Uterus (tissue), 4 donors: ENCODE results near the gene ABCC6. TPM values are rescaled to one million over a fixed set of nuclear protein-coding genes. Genes with fewer than 3 reads are reported as not detected.
"Not testable (repeated sequence)": the region's sequence is repeated elsewhere in the genome, so short reads cannot be mapped to it uniquely, and the experiment has no call there.

Source experiments
- DNase-seq, 2 donors: peaks; one replicate each; pipeline ENCODE4 v3.0.0-alpha.2; 2019 to 2020
- H3K27ac ChIP-seq, 2 donors: fragments of 200-600 bp; sonication (generic); 1 replicate in 1 of 2; 2 replicates in 1 of 2; pipeline ENCODE4 v1.5.1; 2016 to 2018
- H3K27me3 ChIP-seq, 2 donors: fragments of 200-600 bp; sonication (generic); one replicate each; pipeline ENCODE4 v1.5.1; 2018 to 2019; ENCODE audit warnings: control low read depth in 1 of 2
- H3K36me3 ChIP-seq, 2 donors: fragments of 200-600 bp; sonication (generic); one replicate each; pipeline ENCODE4 v1.5.1; 2019; ENCODE audit warnings: control low read depth in 1 of 2
- H3K4me1 ChIP-seq, 2 donors: fragments of 200-600 bp; sonication (generic); one replicate each; pipeline ENCODE4 v1.5.1; 2018 to 2019; ENCODE audit warnings: control low read depth in 1 of 2
- H3K4me3 ChIP-seq, 2 donors: fragments of 200-600 bp; sonication (generic); 1 replicate in 1 of 2; 2 replicates in 1 of 2; pipeline ENCODE4 v1.5.1; 2018 to 2019; ENCODE audit warnings: mild to moderate bottlenecking in 1 of 2
- H3K9me3 ChIP-seq, 2 donors: fragments of 200-600 bp; sonication (generic); one replicate each; pipeline ENCODE4 v1.5.1; 2019; ENCODE audit warnings: control low read depth in 1 of 2
- POLR2A ChIP-seq, 2 donors: fragments of 450-650 bp; IDR thresholded peaks; one replicate each; pipeline ENCODE4 v1.6.1; 2016; ENCODE audit warnings: antibody characterized with exemption in 2 of 2, mild to moderate bottlenecking in 1 of 2, moderate library complexity in 1 of 2
- intact Hi-C: fragments of 100-400 bp; cut with DNase I; formaldehyde crosslinking; loops from one replicate; pipeline ENCODE4 v1.15.1; 2023; ENCODE audit warnings: low total_unique reads
- total RNA-seq, 4 donors: library from RNA; depleted of rRNA in 3 of 4; stranded (reverse); fragments of >200 nt in 3 of 4; gene quantifications; one replicate each; pipeline versions ENCODE4 v1.1.0 to v1.2.4, GENCODE V29; 2014 to 2023
- TF ChIP-seq, protein P1 (sequence below), 4 experiments: fragments of 200-600 bp in 2 of 4; fragments of 450-650 bp in 2 of 4; sonication (generic) in 2 of 4; IDR thresholded peaks; one replicate each; pipeline ENCODE4 v1.5.1; 2016 to 2019; ENCODE audit warnings: antibody characterized with exemption in 4 of 4, mild to moderate bottlenecking in 2 of 4, moderate library complexity in 1 of 4
- donor health status: DM: yes; HTN: yes; CAD: no.

ABCC6 gene
- total RNA-seq, 4 donors from 2014 or later, result 0.29 to 7.6 (median 1.3) TPM; not detected in 1

DNA sequence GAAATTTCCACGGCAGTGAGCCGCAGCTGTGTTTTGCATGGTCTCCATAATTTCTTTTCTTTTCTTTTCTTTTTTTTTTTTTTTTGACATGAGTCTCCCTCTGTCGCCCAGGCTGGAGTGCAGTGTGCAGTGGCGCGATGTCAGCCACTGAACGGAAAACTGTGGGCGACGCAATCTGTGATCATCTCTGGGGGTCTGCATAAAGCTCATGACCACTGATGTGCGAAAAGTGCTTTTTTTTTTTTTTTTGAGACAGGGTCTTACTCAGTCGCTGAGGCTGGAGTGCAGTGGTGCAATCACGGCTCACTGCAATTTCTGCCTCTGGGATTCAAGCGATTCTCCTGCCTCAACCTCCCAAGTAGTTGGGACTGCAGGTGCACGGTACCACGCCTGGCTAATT is 117.6 kb downstream of the ABCC6 start:
- Histone ChIP-seq H3K27ac (no peak overlapping the region), H3K36me3 (no peaks in the 10 kb centered on the region), H3K9me3 (no peaks in the 10 kb centered on the region), H3K27me3 (no peaks in the 10 kb centered on the region), H3K4me3 (no peak overlapping the region), H3K4me1 (no peaks in the 10 kb centered on the region)
- intact Hi-C loops, result no loop called here
- no peak for TF ChIP-seq POLR2A (IDR thresholded peaks at IDR 0.05)
- TF ChIP-seq, protein P1, sequence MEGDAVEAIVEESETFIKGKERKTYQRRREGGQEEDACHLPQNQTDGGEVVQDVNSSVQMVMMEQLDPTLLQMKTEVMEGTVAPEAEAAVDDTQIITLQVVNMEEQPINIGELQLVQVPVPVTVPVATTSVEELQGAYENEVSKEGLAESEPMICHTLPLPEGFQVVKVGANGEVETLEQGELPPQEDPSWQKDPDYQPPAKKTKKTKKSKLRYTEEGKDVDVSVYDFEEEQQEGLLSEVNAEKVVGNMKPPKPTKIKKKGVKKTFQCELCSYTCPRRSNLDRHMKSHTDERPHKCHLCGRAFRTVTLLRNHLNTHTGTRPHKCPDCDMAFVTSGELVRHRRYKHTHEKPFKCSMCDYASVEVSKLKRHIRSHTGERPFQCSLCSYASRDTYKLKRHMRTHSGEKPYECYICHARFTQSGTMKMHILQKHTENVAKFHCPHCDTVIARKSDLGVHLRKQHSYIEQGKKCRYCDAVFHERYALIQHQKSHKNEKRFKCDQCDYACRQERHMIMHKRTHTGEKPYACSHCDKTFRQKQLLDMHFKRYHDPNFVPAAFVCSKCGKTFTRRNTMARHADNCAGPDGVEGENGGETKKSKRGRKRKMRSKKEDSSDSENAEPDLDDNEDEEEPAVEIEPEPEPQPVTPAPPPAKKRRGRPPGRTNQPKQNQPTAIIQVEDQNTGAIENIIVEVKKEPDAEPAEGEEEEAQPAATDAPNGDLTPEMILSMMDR (IDR thresholded peaks at IDR 0.05), result no peak
- no peak for DNase-seq

DNA sequence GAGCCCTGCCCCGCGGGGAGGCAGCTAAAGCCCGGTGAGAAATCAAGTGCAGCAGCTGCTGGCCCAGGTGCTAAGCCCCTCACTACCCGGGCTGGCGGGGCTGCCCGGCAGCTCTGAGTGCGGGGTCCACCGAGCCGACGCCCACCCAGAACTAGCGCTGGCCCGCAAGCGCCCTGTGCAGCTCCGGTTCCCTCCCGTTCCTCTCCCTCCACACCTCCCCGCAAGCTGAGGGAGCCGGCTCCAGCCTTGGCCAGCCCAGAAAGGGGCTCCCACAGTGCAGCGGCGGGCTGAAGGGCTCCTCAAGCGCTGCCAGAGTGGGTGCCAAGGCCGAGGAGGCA is 118.5 kb downstream of the ABCC6 start:
- H3K4me3 ChIP-seq, result not testable (repeated sequence)

DNA sequence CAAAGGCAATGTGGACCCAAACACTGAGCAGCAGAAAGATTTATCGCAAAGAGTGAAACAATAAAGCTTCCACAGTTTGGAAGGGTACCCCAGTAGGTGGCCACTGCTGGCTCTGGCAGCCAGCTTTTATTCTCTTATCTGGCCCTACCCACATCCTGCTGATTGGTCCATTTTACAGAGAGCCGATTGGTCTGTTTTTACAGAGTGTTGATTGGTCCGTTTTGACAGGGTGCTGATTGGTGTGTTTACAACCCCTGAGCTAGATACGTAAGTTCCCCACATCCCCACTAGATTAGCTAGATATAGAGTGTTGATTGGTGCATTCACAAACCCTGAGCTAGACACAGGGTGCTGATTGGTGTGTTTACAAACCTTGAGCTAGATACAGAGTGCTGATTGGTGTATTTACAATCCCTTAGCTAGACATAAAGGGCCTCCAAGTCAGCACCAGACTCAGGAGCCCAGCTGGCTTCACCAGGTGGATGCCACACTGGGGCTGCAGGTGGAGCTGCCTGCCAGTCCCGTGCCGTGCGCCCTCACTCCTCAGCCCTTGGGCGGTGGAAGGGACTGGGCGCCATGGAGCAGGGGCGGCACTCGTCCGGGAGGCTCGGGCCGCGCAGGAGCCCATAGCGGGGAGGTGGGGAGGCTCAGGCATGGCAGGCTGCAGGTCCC is 119.0 kb downstream of the ABCC6 start:
- H3K4me3 ChIP-seq, DNase-seq, H3K27ac ChIP-seq, H3K4me1 ChIP-seq, intact Hi-C loops, H3K27me3 ChIP-seq, H3K36me3 ChIP-seq, H3K9me3 ChIP-seq: not testable (repeated sequence)

More for the DNA sequence above, 118.5 kb downstream of the ABCC6 start:
- DNase-seq, H3K27me3 ChIP-seq, H3K4me1 ChIP-seq, intact Hi-C loops, H3K9me3 ChIP-seq, H3K36me3 ChIP-seq, H3K27ac ChIP-seq: not testable (repeated sequence)

DNA sequence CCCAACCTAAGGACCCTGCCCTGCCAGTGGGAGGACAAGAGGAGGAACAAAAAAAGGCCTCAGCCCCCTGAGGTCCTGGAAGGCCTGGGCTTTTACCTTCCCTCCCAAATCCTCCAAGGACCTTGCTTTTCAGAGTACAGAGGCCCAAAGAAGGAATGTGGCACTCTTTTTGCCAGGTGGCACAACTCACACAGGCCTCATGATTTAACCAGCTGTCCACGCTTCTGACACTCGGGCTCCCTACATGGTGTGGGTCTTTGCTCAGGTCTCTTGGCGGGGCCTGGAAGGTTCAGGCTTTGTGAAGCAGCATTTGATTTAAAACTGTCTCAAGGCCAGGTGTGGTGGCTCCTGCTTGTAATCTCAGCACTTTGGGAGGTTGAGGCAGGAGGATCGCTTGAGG is 120.6 kb downstream of the ABCC6 start:
- intact Hi-C loops, result no loop called here
- H3K27ac ChIP-seq, result no peak overlapping the region
- no peak for DNase-seq
- no peaks in the 10 kb centered on the region for H3K9me3 ChIP-seq
- H3K27me3 ChIP-seq, result no peaks in the 10 kb centered on the region
- H3K36me3 ChIP-seq, result no peaks in the 10 kb centered on the region
- H3K4me1 ChIP-seq, result peaks cover 0 to 5% of the 10 kb centered on the region in 2 donors
- TF ChIP-seq POLR2A (IDR thresholded peaks at IDR 0.05), result no peak
- TF ChIP-seq, protein P1 (IDR thresholded peaks at IDR 0.05), result no peak
- H3K4me3 ChIP-seq, result no peak overlapping the region

DNA sequence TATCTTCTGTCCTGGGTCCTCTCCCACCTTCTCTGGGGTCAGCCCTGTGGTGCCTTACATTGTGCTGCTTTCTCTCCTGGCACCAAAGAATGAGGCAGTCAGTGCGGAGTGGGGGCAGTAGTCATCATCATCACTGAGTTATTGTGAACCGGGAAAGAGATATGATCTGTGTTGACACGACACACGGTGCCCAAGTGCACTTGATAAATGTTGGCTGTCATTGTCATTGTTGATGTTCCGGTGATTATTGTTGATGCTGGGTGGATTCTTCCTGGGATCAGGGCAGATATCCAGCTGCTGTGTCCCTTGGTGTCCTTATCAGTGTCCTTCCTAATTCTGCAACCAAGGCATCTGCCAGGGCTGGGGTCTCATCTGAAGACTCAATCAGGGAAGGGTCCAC is 121.7 kb downstream of the ABCC6 start:
- Histone ChIP-seq H3K9me3 (no peaks in the 10 kb centered on the region), H3K4me3 (no peak overlapping the region), H3K27ac (no peak overlapping the region), H3K27me3 (no peaks in the 10 kb centered on the region), H3K4me1 (peaks cover 2 to 5% of the 10 kb centered on the region in 2 donors), H3K36me3 (no peaks in the 10 kb centered on the region)
- no peak for DNase-seq
- intact Hi-C loops, result no loop called here
- TF ChIP-seq, protein P1 (IDR thresholded peaks at IDR 0.05), result no peak
- no peak for TF ChIP-seq POLR2A (IDR thresholded peaks at IDR 0.05)

DNA sequence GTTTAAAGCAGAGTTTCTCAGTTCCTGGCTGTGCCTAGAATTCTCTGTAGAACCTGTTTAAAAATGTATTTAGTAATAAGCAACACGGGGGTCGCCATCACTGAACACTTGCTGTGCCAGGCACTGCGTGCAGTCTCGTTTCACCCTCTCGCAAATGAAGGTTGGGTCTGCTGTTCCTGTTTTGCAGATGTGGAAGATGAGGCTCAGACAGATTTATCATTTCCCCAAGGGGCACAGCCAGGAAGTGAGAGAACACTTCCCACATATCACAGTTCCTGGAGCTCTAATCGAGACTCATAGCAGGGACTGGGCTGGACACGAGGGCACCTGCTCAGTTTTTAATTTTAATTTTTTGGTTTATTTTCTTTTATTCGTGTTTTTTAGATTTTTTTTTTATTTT is 122.7 kb downstream of the ABCC6 start:
- Histone ChIP-seq H3K27ac (no peak overlapping the region), H3K9me3 (no peaks in the 10 kb centered on the region), H3K27me3 (no peaks in the 10 kb centered on the region), H3K4me3 (no peak overlapping the region), H3K4me1 (peaks cover 2 to 10% of the 10 kb centered on the region in 2 donors), H3K36me3 (no peaks in the 10 kb centered on the region)
- intact Hi-C loops, result no loop called here
- DNase-seq, result no peak
- no peak for TF ChIP-seq POLR2A (IDR thresholded peaks at IDR 0.05)
- TF ChIP-seq, protein P1 (IDR thresholded peaks at IDR 0.05), result no peak
